IPS-11a (cell line): Measurements from ENCODE around the gene TBC1D22A.

Experiments used
- H3K4me3 ChIP-seq: one replicate; pipeline ENCODE4 v1.5.1; 2013; ENCODE audit warnings: low read depth, low read length, control low read depth

The TBC1D22A gene

DNA sequence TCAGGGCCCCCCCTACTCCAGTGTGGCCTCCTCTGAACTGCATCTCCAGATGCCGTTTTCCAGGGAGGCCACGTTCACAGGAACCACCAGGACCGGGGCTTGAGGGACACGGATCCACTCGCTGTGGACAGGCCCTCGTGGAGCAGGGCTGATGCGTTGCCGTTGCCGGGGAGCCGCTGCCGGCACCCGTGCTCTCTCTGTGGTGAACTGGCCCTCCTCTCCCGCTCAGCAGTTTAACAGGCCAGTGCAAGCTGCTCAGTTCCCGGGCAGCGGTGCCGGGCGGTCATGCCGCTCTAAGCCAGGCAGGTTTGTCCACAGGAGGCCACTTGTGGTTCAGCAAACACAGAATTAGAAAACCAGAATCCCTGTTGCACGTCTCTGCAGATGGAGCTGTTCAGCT, 301.6 kb downstream of the TBC1D22A start:
- no peak overlapping the region for H3K4me3 ChIP-seq

DNA sequence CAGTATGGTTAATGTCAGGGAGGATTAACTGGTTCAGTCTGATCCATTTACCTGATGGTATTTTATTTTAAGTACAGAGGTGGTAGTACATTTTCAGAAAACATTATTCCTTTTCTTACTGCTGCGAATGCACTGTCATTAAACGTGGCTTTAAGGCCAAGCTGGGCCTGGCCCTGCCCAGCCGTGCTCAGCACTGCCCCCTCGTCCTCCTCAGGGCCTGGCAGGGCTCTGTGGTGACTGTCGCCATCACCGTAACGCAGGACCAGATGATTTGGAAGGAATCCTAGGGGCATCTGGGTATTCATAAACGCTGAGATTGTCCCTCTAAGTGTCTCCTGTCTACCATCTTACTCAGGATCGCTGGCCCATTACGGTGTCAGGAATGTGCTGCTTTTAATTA, 302.0 kb downstream of the TBC1D22A start:
- H3K4me3 ChIP-seq, result no peak overlapping the region

DNA sequence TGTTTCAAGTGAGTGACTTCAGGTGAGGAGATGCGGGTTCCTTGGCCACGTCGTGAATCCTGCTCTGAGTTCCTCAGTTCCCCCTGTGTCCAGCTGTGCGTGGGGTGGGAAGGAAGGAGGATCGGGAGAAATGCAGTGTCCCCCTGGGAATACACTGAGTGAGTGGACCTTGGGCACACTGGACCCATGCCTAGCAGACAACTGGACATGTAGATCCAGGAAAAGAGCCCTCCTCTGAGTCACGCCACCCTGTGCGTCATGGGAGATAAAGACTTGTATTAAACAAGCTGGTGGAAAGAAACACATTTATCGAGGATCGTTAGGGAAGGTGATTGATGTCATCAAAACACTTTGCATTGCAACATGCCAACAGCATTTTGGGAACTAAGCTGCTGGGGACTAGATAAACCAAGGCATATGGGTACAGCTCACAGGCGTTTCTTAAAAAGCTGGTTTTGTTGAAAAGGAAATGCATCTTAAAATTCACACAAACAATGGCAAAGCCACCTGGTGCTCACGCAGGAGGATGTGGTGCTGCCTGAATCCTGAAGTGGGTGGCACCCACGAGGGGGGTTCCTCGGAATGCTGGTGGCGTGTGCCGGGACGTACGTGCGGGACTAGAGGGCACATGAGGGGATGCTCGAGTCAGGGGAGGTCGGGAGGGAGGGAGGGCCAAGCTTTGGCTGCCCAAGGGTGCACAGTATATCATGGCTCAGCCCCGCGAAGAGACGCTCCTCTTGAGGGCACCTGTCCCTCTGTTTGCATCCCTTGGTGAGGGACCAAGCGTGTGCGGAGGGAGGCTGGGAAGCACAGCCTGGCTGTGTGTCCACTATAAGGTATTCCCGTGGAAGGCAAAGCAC, 303.5 kb downstream of the TBC1D22A start:
- H3K4me3 ChIP-seq, result no peak overlapping the region

DNA sequence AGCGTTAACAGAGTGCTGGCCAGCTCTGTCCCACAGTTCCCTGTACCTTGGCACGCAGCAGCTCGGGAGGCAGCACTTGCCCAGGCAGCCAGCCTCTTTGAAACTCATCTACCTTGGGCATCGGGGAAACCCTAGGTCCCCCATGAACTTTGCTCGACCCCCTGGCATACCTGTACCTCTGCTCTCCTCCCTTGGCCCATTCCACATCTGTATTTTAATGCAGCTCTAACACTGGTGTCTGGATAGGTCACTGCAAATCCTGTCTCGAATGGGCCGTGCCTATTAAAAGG, 304.1 kb downstream of the TBC1D22A start:
- H3K4me3 ChIP-seq, result no peak overlapping the region

DNA sequence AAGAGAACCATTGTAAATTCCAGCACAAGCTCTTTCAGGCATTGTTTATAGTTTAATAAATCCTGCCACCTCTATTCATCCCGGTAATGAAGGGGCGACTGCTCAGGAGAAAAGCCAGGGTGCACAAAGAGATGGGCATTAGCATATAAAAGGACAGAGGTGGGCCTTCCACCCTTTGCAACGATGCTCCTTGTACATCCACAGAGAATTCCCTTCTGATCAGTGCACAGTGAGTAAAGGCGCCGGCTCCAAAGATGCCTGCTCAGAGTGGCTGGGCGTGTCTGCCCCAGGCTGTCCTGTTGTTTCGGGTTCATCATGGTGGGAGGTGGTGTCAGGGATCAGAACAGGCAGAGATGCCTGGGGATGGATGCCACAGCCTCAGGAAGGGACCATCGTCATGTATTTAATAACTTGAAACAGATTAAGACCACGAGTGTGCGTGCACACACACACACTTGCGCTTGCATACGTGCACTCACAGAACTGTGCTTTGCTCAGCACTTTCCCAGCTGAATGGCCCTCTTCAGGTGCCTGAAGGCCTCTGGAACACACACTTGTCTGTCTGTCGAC, 305.0 kb downstream of the TBC1D22A start:
- no peak overlapping the region for H3K4me3 ChIP-seq

DNA sequence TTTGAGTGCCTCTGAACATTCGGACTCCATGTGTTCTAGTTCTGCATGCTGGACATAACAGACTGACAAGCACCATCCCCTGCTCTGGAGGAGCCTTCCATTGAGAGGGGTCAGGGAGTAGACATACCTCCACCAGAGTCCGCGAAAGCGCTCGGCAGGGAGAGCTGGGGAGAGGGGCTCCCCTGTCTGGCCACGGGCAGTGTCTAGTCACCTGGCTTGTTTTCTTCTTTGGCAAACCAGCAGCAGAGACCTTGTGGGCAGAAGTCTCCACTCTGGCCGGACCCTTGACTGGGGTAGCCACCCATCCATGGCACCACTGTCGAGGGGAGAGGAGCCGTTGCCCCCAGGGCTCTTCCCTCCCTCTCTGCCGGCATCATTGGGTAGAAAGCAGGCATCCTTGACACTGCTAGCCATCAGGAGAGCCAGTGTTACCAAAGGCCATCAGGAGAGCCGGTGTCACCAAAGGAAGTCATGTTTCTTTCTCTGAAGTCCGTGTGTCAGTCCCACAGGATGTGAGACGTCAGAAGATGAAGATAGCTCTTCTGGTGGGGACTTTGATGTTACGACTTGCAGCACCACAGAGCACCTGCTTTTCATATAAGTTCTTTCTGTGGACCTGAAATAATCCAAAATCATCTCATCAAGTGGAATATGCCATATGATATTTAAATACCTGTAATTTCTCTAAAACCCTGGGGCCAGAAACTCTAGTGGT, 305.6 kb downstream of the TBC1D22A start:
- H3K4me3 ChIP-seq, result no peak overlapping the region

DNA sequence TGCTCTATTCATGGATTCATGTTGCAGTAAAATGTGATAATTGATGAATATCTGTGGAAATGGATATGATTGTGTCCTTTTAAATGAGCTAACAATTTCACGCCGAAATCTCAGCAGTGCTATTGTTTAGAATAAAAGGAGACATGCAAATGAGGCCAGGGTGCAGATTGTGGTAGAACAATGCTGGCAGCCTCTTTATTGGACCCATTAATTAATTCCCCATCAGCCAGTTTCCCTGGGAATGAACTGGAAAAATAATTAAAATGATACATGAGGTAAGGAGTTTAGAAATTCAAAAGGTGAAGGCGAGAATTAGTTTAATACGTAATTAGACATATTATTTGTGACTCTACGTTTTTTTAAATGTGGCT, 306.2 kb downstream of the TBC1D22A start:
- no peak overlapping the region for H3K4me3 ChIP-seq

DNA sequence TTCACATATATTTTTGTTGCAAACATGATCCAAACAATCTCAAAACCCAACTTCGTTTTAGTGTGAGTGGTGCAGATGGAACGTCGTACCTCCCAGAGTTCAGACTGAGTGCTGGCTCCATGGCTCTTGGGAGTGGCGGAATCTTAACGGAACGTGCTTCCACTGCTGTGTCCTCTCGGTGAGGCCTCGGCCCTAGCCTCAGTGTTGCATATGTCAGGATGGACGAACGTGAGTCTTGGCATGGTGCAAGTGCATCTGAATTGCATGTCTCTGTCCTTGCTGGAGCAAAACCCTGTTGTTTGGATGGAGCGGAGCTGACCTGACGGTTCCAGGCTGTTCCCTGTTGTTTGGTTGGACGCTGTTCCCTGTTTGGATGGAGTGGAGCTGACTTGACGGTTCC, 306.8 kb downstream of the TBC1D22A start:
- H3K4me3 ChIP-seq, result no peak overlapping the region

DNA sequence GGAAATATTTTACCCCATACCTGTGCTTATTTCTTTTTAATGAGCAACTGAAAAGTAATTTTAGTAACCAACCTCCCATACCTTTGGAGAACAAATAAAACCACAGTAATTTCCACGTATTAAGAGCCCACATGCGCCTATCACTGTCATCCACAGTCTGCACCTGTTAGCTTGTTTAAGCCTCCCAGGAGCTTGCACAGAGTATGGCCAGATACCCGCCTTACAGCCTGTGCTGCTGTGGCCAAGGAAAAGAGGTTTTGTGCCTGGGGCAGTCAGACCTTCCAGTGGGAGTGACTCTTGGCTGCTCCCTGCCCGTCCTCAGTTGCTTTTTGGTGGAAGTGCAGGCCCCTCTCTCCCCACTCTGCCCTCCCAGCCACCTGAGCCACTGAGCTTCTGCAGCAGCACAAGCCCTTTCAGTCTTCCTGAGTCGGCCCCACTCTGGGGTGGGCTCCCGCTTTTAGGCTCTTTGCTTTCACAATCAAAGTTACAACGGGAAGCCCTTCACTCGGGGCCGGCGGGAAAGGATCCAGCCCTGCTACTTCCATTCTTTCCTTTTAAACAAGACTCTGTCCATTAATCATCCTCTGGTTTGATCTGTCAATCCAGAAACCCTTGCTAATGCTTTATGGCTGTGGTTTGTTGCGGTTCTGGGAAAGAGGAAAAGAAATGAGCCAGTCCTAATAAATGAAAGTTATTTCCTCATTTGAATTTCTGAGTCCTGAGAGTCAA, 308.8 kb downstream of the TBC1D22A start:
- H3K4me3 ChIP-seq, result no peak overlapping the region

DNA sequence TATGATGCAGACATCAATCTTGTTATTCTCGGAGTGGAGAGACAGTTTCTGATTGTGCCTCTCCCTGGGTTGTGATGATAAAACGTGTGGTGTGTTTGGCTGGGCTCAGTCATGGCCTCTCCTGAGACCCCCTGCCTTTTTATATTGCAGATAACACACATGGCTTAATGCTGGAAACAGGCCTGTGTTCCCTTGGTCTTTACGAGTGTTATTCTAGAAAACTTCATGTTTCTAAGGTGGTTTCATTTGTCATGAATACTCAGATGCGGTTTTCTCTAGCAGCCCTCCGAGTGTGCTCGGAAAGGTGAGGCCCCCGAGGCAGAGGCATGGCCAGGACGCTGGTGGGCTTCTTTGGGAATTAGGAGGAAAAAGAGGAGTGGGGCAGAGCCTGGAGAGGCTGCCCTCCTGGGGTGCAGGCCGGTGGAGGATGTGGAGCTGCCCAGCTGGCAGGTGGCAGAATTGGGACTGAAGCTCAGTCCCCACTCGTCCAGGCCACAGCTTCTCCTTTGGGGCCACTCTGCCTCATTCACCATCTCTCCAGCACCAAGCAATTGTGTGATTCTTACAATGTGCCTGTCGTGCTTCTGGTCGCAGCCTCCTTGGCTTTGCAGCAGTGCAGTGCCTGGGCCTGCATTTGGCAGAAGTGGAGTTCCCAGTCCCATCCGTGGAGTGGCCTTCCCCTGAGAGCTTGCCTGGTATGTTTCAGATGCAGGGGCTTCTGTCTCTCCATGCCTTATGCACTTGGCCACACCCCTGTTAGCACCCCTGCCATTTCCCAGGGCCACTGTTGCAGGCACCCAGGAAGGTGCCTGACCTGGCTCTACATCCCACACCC, 309.6 kb downstream of the TBC1D22A start:
- no peak overlapping the region for H3K4me3 ChIP-seq

DNA sequence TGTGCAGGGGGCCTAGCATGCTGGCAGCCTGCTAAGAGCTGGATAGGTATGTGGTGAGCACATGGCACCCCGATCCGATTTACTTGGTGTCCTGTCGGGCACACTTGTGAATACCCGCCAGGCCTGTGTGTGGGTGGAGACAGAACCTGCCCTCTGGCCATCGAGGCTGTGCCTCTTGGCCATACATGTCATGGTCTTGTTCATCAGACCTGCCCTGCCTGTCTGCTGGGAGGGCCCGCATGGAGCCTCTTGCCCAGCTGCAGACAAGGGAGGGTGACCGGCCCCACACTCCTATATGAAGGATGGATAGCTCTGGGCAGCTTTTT, 310.2 kb downstream of the TBC1D22A start:
- no peak overlapping the region for H3K4me3 ChIP-seq

DNA sequence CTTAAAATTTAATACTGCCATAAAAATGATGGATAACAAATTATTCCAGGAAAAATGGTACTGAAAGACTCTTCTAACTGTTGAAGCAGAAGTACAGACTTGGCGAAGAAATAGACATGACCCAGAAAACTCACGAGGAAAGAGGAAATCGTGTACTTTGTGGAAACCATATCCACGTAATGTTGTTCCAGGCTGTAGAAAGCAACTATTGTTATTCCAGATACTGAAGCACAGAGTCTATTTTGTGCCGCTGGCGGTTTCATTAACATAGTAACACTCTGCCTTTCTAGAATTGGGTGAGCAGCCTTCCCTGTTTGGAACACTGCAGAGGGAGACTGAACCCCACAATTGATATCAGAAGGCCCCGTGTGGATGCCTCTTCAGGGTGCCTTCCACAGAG, 310.6 kb downstream of the TBC1D22A start:
- no peak overlapping the region for H3K4me3 ChIP-seq

DNA sequence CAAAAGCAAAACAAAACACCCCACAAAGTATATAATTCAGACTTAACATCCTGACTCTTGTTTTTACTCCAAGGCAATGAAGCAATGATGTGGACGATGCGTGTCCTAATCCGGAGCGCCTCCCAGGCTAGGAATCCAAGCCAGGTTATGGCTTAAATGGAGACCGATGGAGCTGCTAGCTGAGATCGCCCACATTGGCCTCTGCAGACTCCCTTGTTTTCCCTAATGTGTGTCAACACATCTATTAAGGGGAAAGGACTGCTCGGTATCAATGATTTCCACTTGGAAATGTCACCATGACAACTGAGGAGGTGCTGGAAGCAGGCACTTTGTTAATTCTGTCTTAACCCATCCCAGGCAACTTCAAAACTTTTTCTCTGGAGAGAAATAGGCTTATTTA, 311.7 kb downstream of the TBC1D22A start:
- H3K4me3 ChIP-seq, result no peak overlapping the region

DNA sequence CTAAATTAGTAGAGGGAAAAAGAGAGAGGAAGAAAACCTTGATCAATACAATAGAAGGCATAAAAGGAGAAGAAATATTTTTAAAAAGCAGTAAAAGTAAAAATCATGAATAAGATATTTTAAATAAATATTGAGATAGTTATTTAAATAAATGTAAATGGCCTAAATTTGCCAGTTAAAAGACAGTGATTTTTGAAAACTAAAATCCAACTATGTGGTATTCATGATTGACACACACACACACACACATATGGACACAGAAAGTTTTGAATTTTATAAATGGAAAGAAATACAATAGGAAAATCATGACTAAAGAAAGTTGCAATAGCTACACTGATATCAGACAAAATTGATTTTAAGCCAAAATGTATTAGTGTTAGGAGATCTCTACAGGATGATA, 313.1 kb downstream of the TBC1D22A start:
- no peak overlapping the region for H3K4me3 ChIP-seq

DNA sequence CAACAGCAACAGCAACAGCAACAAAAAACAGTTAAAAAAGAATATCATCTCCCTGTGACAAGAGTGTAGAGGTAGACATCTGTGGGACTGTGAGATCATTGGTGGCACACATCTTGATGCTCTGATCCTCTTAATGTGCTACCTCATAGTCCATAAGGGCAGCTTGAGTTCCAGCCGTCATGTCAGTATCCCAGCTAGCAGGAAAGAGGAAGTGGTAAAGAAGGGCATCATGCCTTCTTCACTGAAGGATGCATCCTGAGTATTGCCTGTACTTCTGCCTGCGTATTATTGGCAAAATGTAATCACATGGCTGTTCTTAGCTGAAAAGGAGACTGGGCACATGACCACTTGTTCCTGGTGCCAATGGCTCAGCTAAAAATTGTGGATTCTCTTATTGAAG, 314.3 kb downstream of the TBC1D22A start:
- H3K4me3 ChIP-seq, result no peak overlapping the region

DNA sequence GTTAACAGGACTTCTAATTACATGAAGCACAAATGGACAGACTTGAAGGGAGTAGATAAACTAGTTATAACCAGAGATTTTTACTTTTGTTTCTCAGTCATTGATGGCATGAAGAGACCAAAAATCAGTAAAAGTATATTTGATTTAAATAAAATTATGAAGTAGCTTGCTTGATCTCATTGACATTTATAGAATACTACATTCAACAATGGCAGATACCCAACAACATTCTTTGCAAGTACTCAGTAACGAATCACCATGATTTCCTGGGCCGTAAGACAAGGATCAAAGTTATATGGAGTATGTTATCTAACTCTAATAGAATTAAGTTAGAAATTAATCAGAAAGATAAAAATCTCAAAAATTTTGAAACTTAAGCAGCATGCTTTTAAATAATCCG, 317.6 kb downstream of the TBC1D22A start:
- no peak overlapping the region for H3K4me3 ChIP-seq

DNA sequence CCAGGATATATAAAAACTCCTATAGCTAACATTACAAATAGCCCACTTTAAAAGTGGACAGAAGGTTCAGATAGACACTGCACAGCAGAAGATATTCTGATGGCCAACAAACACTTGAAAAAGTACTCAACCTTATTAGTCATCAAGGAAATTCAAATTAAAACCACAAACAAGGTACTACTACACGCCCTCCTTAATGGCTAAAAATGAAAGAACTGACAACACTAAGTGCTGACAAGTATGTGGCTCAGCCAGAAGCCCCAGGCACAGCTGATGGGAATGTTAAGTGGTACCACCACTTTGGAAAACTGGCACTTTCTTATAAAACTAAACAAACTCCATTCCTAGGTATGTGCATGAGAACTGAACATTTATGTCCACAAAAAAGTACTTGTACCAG, 320.1 kb downstream of the TBC1D22A start:
- H3K4me3 ChIP-seq, result no peak overlapping the region

DNA sequence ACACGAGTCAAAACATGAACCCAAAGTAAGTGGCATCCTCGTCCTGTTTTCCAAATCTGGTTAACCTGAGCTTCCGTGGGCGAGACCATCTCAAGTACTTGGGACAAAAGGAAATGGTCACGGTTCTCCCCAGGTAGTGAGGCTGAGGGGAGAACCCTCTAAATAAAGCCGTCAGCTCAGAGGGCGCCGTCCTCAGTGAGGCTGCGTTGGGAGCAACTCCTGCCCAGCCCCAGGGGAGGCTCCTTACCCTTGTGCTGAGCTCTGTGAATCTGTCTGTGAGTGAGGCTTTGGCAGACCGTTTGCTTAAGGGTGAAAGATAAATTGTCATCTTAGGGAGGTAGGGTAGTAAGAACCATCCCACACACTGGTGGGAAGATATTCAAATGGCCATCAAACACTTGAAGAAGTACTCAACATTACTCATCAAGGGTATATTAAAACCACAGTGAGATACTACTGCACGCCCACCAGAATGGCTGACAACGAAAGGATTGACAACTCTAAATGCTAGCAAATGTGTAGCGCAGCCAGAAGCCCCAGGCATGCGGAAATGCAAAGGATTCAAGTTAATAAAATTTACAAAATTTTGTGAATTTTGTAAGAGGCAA, 321.0 kb downstream of the TBC1D22A start:
- H3K4me3 ChIP-seq, result no peak overlapping the region

DNA sequence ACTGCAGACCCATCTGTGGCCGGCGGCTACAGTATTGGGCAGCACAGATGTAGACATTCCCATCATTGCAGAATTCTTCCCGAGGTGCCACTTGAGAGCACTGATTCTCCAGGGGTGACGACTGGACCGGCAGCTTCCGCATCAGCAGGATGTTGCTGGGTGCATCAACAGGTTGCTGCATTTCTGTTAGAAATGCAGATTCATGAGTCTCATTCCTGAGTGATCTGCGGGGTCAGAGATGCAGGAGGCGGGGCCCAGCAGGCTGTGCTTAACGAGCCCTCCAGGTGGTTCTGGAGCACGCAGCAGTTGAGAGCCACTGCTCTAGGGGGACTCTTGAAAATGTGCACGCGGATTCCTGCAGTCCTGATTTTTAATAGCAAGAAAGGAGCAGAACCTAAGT, 321.8 kb downstream of the TBC1D22A start:
- H3K4me3 ChIP-seq, result no peak overlapping the region

DNA sequence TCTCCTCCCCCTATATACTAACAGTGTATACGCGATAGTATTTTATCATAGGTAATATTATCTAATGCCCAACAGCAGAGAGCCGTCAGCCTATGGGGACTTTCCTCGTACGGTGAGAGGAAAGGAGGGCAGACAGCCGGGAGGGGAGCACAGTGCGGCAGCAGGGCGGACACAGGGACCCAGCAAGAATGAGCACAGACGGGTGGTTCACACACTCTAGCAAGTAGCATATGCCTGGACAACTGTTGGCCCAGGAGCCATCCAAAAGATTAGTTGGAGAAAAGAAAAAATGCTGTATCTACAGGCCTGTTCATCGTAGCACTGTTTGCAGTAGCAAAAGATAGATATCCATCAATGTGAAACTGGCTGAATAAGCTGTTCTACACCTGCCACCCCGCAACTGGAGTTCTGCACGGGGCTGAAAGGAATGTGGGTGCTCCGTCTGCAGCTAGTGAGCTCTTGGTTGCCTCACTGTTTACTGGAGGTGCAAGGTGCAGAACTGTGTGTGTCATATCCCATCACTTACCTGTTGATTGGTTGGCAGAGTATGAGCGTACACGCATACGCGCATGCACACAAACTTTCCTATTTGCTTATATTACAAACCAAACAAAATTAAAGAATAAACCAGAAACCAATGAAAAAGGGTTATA, 324.3 kb downstream of the TBC1D22A start:
- no peak overlapping the region for H3K4me3 ChIP-seq
